ENCODE data around the gene PCDHA5.

Gene PCDHA5

GRCh38 chr5:140855772-140856674 lies 34.6 kb downstream of the PCDHA5 start, which contains the start of gene PCDHA10:
TSS of gene PCDHA10 (plus strand) at chr5:140855897. CDS start at chr5:140856049, 152 bp downstream.
- H3K27ac ChIP-seq = no peak within 1 kb of the TSS

GRCh38 chr5:140857177-140857986 lies 36.0 kb downstream of the PCDHA5 start:
- Histone ChIP-seq H3K9me3 (peaks cover 11% of the 10 kb centered on the region), H3K27me3 (peaks cover 18% of the 10 kb centered on the region)
- TF ChIP-seq, protein P1, sequence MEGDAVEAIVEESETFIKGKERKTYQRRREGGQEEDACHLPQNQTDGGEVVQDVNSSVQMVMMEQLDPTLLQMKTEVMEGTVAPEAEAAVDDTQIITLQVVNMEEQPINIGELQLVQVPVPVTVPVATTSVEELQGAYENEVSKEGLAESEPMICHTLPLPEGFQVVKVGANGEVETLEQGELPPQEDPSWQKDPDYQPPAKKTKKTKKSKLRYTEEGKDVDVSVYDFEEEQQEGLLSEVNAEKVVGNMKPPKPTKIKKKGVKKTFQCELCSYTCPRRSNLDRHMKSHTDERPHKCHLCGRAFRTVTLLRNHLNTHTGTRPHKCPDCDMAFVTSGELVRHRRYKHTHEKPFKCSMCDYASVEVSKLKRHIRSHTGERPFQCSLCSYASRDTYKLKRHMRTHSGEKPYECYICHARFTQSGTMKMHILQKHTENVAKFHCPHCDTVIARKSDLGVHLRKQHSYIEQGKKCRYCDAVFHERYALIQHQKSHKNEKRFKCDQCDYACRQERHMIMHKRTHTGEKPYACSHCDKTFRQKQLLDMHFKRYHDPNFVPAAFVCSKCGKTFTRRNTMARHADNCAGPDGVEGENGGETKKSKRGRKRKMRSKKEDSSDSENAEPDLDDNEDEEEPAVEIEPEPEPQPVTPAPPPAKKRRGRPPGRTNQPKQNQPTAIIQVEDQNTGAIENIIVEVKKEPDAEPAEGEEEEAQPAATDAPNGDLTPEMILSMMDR (IDR thresholded peaks at IDR 0.05) = no peak

More at GRCh38 chr5:140855772-140856674, 34.6 kb downstream of the PCDHA5 start, which contains the start of gene PCDHA10:
- no peaks in the 10 kb centered on the region for H3K4me1 ChIP-seq (ENCODE audit: control insufficient read depth in 1 of 2, insufficient read depth in 1 of 2, low read depth in 1 of 2, low read length in 1 of 2)
- no peaks in the 10 kb centered on the region for H3K36me3 ChIP-seq
- TF ChIP-seq, protein P1 (IDR thresholded peaks at IDR 0.05) = no peak
- no peak within 1 kb of the TSS for H3K4me3 ChIP-seq (ENCODE audit: low read depth in 1 of 2, low read length in 1 of 2)
- H3K27me3 ChIP-seq = peaks cover 18% of the 10 kb centered on the region
- H3K9me3 ChIP-seq = peaks cover 6% of the 10 kb centered on the region

DNA sequence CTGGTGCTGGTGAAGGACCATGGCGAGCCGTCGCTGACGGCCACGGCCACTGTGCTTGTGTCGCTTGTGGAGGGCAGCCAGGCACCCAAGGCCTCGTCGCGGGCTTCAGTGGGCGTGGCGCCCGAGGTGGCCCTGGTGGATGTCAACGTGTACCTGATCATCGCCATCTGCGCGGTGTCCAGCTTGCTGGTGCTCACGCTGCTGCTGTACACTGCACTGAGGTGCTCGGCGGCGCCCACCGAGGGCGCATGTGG lies 36.5 kb downstream of the PCDHA5 start:
- no peaks in the 10 kb centered on the region for H3K4me1 ChIP-seq (ENCODE audit: control insufficient read depth in 1 of 2, insufficient read depth in 1 of 2, low read depth in 1 of 2, low read length in 1 of 2)
- peaks cover 16% of the 10 kb centered on the region for H3K9me3 ChIP-seq
- no peak overlapping the region for H3K4me3 ChIP-seq (ENCODE audit: low read depth in 1 of 2, low read length in 1 of 2)
- no peaks in the 10 kb centered on the region for H3K36me3 ChIP-seq
- TF ChIP-seq, protein P1 (IDR thresholded peaks at IDR 0.05) = no peak
- H3K27me3 ChIP-seq = peaks cover 18% of the 10 kb centered on the region
- H3K27ac ChIP-seq = no peak overlapping the region

More at GRCh38 chr5:140857177-140857986, 36.0 kb downstream of the PCDHA5 start:
- Histone ChIP-seq H3K4me1 (ENCODE audit: control insufficient read depth in 1 of 2, insufficient read depth in 1 of 2, low read depth in 1 of 2, low read length in 1 of 2) (no peaks in the 10 kb centered on the region), H3K27ac (no peak overlapping the region), H3K36me3 (no peaks in the 10 kb centered on the region), H3K4me3 (ENCODE audit: low read depth in 1 of 2, low read length in 1 of 2) (no peak overlapping the region)

DNA sequence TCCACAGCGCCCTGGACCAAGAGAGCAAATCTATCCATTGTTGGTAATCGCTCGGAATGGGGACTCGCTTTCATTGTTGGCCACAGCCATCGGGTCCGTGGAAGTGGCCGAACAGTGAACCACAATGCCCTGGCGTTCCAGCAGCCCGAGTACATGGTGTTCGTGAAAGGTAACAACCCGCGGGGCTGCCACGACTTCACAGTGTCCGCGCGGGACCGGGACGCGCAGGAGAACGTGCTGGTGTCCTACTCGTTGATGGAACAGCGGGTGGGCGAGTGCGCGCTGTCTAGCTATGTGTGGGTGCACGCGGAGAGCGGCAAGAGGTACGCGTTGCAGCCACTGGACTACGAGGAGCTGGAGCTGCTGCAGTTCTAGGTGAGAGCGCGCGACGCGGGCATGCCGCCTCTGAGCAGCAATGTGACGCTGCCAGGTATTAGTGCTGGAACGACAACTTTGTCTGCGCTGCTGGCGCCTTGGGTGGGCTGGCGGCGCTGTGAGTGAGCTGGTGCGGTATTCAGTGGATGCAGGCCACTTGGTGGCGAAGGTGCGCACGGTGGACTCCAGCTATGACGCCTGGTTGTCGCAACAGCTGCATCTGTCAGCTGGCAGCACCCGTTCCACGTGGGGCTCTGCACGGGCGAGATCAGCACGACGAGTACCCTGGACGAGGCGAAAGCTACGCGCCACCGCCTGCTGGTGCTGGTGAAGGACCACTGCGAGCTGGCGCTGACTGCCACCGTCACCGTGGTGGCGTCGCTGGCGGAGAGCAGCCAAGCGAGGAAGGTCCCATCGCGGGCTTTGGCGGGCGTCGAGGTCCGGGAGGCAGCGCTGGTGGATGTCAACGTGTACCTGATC lies 41.3 kb downstream of the PCDHA5 start:
- Histone ChIP-seq H3K4me3 (ENCODE audit: low read depth in 1 of 2, low read length in 1 of 2) (no peak overlapping the region), H3K4me1 (ENCODE audit: control insufficient read depth in 1 of 2, insufficient read depth in 1 of 2, low read depth in 1 of 2, low read length in 1 of 2) (no peaks in the 10 kb centered on the region), H3K27me3 (no peaks in the 10 kb centered on the region), H3K9me3 (peaks cover 20% of the 10 kb centered on the region), H3K36me3 (no peaks in the 10 kb centered on the region), H3K27ac (no peak overlapping the region)
- TF ChIP-seq, protein P1 (IDR thresholded peaks at IDR 0.05) = no peak

All from neutrophil (primary cell).